ENCODE measurements around the gene TCEAL9. TPM values are rescaled to one million over a fixed set of nuclear protein-coding genes. Genes with fewer than 3 reads are reported as not detected.

The TCEAL9 gene
- total RNA-seq, result 98.3 and 99.2 TPM in 2 replicates
- 37.2 and 61.7 TPM in 2 replicates for polyA plus RNA-seq
- polyA plus RNA-seq (2011; cell fraction: cytosol; rRNA removed), result 77.2 and 78.1 TPM in 2 replicates
- polyA plus RNA-seq (2011; cell fraction: nucleus; rRNA removed), result 40.4 and 68.7 TPM in 2 replicates
- 168 and 221 TPM in 2 replicates for polyA plus RNA-seq (2012)
- 8.1 and 10.6 TPM in 2 replicates for polyA minus RNA-seq
- 1.7 TPM for polyA minus RNA-seq (2011; cell fraction: cytosol; rRNA and poly(A)+ RNA removed)
- polyA minus RNA-seq (2011; cell fraction: nucleus; rRNA and poly(A)+ RNA removed), result 16.7 and 18.2 TPM in 2 replicates
- Bru-seq, nascent RNA, result percentile 98 among the genes with signal in this experiment
- BruChase-seq, experiment 1, labeled RNA remaining after a 6-hour chase, result percentile 100 among the genes with signal in this experiment
- BruChase-seq, experiment 2, labeled RNA remaining after a 2-hour chase, result percentile 99 among the genes with signal in this experiment
- long read RNA-seq, transcript TCEAL9-203 (1 exons, 1,938 nt), result minor isoform, 9 of 529 reads
- long read RNA-seq, transcript TCEAL9-202 (3 exons, 1,033 nt), result major isoform, 357 of 529 reads
- long read RNA-seq, transcript TCEAL9-201 (2 exons, 699 nt), result minor isoform, 142 of 529 reads
- long read RNA-seq, partial matches to known transcripts, result 8 of 529 reads
- long read RNA-seq, other reads (novel, unspliced or antisense), result 13 of 529 reads

- dilution Hi-C loops (cut with MboI; ENCODE audit: extremely low pct_ligation_motif_present, low sequenced_read_pairs), result no loop called here
- no peak for TF ChIP-seq CTCF (IDR thresholded peaks at IDR 0.05; ENCODE audit: extremely low read depth in 1 of 2, insufficient read depth in 1 of 2, low read depth in 1 of 2, low read length in 2 of 2)
- peak; percentile 76 for TF ChIP-seq POLR2AphosphoS5 (IDR thresholded peaks at IDR 0.05; ENCODE audit: insufficient read depth, low read depth, low read length)
- TF ChIP-seq EZH2 (IDR thresholded peaks at IDR 0.05; ENCODE audit: borderline replicate concordance, low read depth, low read length, severe bottlenecking), result no peak
- TF ChIP-seq POLR2A (IDR thresholded peaks at IDR 0.05; ENCODE audit: low read depth, low read length), result peak; percentile 78
- POLR2A ChIA-PET, result interaction anchor here (0.7 to 2.3 kb wide), 3 partner anchors 20 to 49 kb away, joined by 3 to 7 read pairs (median 7); partner anchors contain the start of gene BEX3
Measured at GRCh38 chrX:103356130-103356798, at the start of gene TCEAL9. TCEAL9 (plus strand) TSS chrX:103356506; CDS start chrX:103357685, 1,179 bp downstream.

More at GRCh38 chrX:103356130-103356798, at the start of gene TCEAL9:
- H2AFZ ChIP-seq (ENCODE audit: low read depth, low read length), result peak within 1 kb of the TSS; percentile 83
- peaks cover 18% of the 10 kb centered on the region for H3K4me1 ChIP-seq (ENCODE audit: control insufficient read depth, extremely low read depth, insufficient read depth, low read length)
- no peaks in the 10 kb centered on the region for H3K9me3 ChIP-seq (replicated peaks; ENCODE audit: control insufficient read depth, insufficient read depth, low read length)
- CTCF ChIA-PET, result interaction anchor here (0.9 to 3.7 kb wide), 5 partner anchors 13 to 145 kb away, joined by 3 to 27 read pairs (median 7); partner anchors contain the start of genes BEX3 and TCEAL8
- DNase-seq (ENCODE audit: low read depth, low spot score) (peak; percentile 79), FAIRE-seq (peak; percentile 87)
- peak within 1 kb of the TSS; percentile 98 for H3K9ac ChIP-seq (replicated peaks; ENCODE audit: extremely low read depth, insufficient read depth, low read length)
- intact Hi-C loops (cut with micrococcal nuclease), result loop anchor here (1.0 to 5.0 kb wide), 2 partner anchors 48 to 106 kb away; no protein-coding TSS in a partner anchor
- H3K27me3 ChIP-seq (ENCODE audit: control insufficient read depth in 2 of 2, insufficient read depth in 2 of 2, low read length in 2 of 2), result no peaks in the 10 kb centered on the region
- no peaks in the 10 kb centered on the region for H4K20me1 ChIP-seq (replicated peaks; ENCODE audit: control insufficient read depth, extremely low read depth, insufficient read depth, low read length)
- no TSS peak for BruUV-seq (replicated peaks)
- peak within 1 kb of the TSS; percentile 91 for H3K27ac ChIP-seq (ENCODE audit: insufficient read depth, low read depth, low read length)
- no peaks in the 10 kb centered on the region for H3K36me3 ChIP-seq (ENCODE audit: control insufficient read depth in 2 of 2, extremely low read depth in 1 of 2, insufficient read depth in 2 of 2, low read length in 2 of 2)
- H3K4me3 ChIP-seq (replicated peaks in 1 of 3; ENCODE audit: insufficient read depth in 1 of 3, low read depth in 1 of 3, low read length in 3 of 3), result peak within 1 kb of the TSS; percentile 81 to 97 (median 90)
- H3K79me2 ChIP-seq (ENCODE audit: control insufficient read depth, insufficient read depth, low read length), result peaks cover 20% of the 10 kb centered on the region
- H3K4me2 ChIP-seq (ENCODE audit: insufficient read depth, low read length), result peak within 1 kb of the TSS; percentile 77
- no peaks in the 10 kb centered on the region for H3K9me1 ChIP-seq (replicated peaks; ENCODE audit: control insufficient read depth, extremely low read depth, insufficient read depth, low read length)

All from endothelial cell of umbilical vein (primary cell).